ENCODE data around the gene RRP8. TPM values are rescaled to one million over a fixed set of nuclear protein-coding genes. Genes with fewer than 3 reads are reported as not detected.

RRP8 gene
- total and polyA plus RNA-seq, 4 donors: 3.4 to 37.3 (median 20.5) TPM

DNA sequence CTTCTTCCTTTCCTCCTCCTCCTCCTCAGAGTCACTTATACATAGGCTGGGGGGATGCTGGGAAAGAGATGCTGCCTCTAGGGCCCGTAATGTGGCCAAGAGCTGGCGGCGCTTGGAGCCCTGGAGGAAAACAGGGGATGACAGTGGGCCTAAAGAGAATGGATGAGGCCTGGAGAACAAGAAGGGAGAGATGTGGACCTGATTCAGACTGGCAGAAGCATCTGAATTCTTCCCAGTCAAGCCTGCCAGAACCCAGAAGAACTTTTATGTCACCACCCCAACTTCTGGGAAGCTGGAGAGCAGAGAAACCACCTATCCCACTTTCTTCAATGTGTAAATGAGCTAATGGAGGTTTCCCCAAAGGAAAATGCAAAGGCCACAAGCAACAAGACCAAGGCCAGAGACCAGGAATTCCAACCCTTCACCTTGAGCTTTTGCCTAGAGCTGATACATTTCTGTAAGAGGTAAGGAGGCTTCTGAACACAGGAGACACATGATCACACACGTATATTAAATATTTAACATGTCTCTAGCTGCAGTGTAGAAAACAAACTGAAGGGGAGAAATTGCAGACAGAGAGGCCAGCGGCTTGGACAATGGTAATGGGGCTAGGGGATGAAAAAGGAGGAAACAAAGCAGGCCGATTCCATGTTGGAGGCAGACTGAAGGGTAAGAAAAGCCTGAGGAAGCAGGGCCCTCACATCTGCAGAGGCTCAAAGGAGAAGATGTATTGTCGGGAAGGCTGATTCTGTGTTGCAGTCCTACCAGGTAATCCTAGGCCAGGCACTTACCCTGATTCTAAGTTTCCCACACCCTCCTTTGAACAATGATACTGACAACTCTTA is 1.1 kb downstream of the RRP8 start:
- H3K27me3 ChIP-seq (ENCODE audit: control insufficient read depth in 1 of 2, insufficient read depth in 2 of 2, low read length in 1 of 2): no peaks in the 10 kb centered on the region
- DNase-seq (no peak), ATAC-seq (ENCODE audit: low FRiP score) (no peak)
- peak overlapping the region; percentile 51 to 59 for H3K4me3 ChIP-seq (ENCODE audit: low read length in 2 of 2)
- intact Hi-C loops (cut with DNase I): loop anchor here in 1 of 2 donors (5.0 kb wide), 1 partner anchor 80 kb away; the partner anchor contains the start of gene MRPL17
- H3K9me3 ChIP-seq (ENCODE audit: control insufficient read depth, low read length): no peaks in the 10 kb centered on the region
- no peak overlapping the region for H3K27ac ChIP-seq (ENCODE audit: low read depth in 1 of 2, low read length in 2 of 2)
- no peaks in the 10 kb centered on the region for H3K4me1 ChIP-seq (ENCODE audit: control insufficient read depth in 1 of 2, insufficient read depth in 2 of 2, low read length in 2 of 2)
- 55 to 59% methylated on average over 7 of the region's 7 CpGs for WGBS, 2 donors
- peaks cover 0 to 16% of the 10 kb centered on the region in 2 donors for H3K36me3 ChIP-seq (ENCODE audit: control insufficient read depth in 1 of 2, insufficient read depth in 2 of 2, low read length in 1 of 2)

DNA sequence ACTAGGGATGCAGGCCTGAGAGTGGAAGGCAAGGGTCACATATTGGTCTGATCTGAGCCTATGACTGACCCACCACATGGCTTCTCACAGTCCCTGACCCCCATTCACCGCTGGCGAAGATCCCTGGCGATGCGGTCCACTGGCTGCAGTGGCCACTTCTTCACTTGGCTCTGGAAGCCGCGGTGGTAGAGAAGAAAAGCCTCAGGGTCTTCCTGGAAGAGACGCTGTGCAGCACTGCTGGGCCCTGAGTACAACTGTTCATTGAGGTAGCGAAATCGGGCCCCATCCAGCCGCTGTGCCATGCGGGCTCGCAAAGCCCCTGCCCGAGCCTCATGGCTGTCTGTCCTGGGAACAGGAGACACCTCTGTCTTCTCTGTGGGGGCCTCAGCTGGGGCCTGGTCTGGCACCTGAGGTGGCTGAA is 2.4 kb downstream of the RRP8 start:
- intact Hi-C loops (cut with DNase I): loop anchor here in 1 of 2 donors (5.0 kb wide), 1 partner anchor 81 kb away; the partner anchor contains the start of gene MRPL17
- no peaks in the 10 kb centered on the region for H3K27me3 ChIP-seq (ENCODE audit: control insufficient read depth in 1 of 2, insufficient read depth in 2 of 2, low read length in 1 of 2)
- H3K4me3 ChIP-seq (ENCODE audit: low read length in 2 of 2): no peak overlapping the region
- ATAC-seq (ENCODE audit: low FRiP score): no peak
- no peak for DNase-seq
- 94 to 95% methylated on average over 13 of the region's 13 CpGs for WGBS, 2 donors
- no peak overlapping the region for H3K27ac ChIP-seq (ENCODE audit: low read depth in 1 of 2, low read length in 2 of 2)
- H3K9me3 ChIP-seq (ENCODE audit: control insufficient read depth, low read length): no peaks in the 10 kb centered on the region
- peaks cover 0 to 2% of the 10 kb centered on the region in 2 donors for H3K4me1 ChIP-seq (ENCODE audit: control insufficient read depth in 1 of 2, insufficient read depth in 2 of 2, low read length in 2 of 2)
- peaks cover 0 to 16% of the 10 kb centered on the region in 2 donors for H3K36me3 ChIP-seq (ENCODE audit: control insufficient read depth in 1 of 2, insufficient read depth in 2 of 2, low read length in 1 of 2)

DNA sequence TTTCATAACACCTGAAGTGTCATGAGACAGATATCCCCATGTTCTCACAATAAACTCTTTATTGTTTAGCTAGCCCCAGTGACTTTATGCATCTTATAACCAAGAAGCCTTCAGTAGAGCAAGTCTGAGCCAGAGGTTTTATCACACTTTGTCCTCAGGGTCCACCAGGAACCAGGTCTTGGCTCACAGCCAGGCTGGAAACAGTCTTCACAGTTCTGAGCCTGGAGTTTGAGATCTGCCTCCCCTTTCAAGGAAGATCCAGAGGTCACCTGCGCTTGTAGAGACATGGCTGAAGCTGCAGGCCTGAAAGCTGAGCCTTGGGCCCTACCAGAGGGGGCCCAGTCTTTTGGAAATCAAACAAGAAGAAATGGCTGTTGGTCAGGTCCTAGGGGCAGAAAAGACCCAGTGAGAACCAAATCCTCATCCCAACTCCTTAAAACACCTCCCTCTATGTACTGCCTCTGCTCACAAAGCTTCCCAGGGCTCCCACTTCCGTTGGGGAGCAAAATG is 3.5 kb downstream of the RRP8 start:
- no peaks in the 10 kb centered on the region for H3K9me3 ChIP-seq (ENCODE audit: control insufficient read depth, low read length)
- intact Hi-C loops (cut with DNase I): loop anchor here (5.0 kb wide), 3 partner anchors 63 to 83 kb away; partner anchors contain the start of gene MRPL17 (in 1 of the 2)
- DNase-seq (no peak), ATAC-seq (ENCODE audit: low FRiP score) (no peak)
- H3K27ac ChIP-seq (ENCODE audit: low read depth in 1 of 2, low read length in 2 of 2): no peak overlapping the region
- H3K4me3 ChIP-seq (ENCODE audit: low read length in 2 of 2): no peak overlapping the region
- peaks cover 0 to 19% of the 10 kb centered on the region in 2 donors for H3K36me3 ChIP-seq (ENCODE audit: control insufficient read depth in 1 of 2, insufficient read depth in 2 of 2, low read length in 1 of 2)
- H3K27me3 ChIP-seq (ENCODE audit: control insufficient read depth in 1 of 2, insufficient read depth in 2 of 2, low read length in 1 of 2): no peaks in the 10 kb centered on the region
- peaks cover 2 to 3% of the 10 kb centered on the region in 2 donors for H3K4me1 ChIP-seq (ENCODE audit: control insufficient read depth in 1 of 2, insufficient read depth in 2 of 2, low read length in 2 of 2)
- 82 to 84% methylated on average over 2 of the region's 2 CpGs for WGBS, 2 donors

DNA sequence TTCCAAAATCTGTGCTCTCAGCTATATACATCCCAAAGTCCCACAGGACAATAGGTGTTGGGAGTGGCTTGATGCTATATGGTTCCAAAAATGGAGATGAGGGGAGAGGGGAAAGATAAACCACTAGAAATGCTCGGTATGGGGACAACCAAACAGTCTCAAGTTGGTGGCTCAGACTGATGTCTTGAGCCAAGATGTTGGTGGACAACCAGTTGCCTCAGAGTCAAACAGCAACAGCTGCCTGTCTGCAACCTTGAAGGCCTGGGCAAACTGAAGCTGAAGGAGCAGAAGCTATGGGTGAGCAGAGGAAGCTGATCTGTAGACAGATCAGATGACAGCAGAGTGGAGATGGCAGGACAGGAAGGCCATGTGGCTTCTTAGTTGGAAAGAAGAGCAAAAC is 4.0 kb downstream of the RRP8 start:
- Histone ChIP-seq H3K4me3 (ENCODE audit: low read length in 2 of 2) (no peak overlapping the region), H3K9me3 (ENCODE audit: control insufficient read depth, low read length) (no peaks in the 10 kb centered on the region), H3K27me3 (ENCODE audit: control insufficient read depth in 1 of 2, insufficient read depth in 2 of 2, low read length in 1 of 2) (no peaks in the 10 kb centered on the region), H3K4me1 (ENCODE audit: control insufficient read depth in 1 of 2, insufficient read depth in 2 of 2, low read length in 2 of 2) (peaks cover 2 to 3% of the 10 kb centered on the region in 2 donors), H3K36me3 (ENCODE audit: control insufficient read depth in 1 of 2, insufficient read depth in 2 of 2, low read length in 1 of 2) (peaks cover 0 to 19% of the 10 kb centered on the region in 2 donors), H3K27ac (ENCODE audit: low read depth in 1 of 2, low read length in 2 of 2) (no peak overlapping the region)
- WGBS, 2 donors: 71 to 85% methylated on average over 1 of the region's 1 CpG
- intact Hi-C loops (cut with DNase I): loop anchor here in 1 of 2 donors (5.0 kb wide), 2 partner anchors 62 to 82 kb away; no protein-coding TSS in a partner anchor
- DNase-seq (no peak), ATAC-seq (ENCODE audit: low FRiP score) (no peak)

DNA sequence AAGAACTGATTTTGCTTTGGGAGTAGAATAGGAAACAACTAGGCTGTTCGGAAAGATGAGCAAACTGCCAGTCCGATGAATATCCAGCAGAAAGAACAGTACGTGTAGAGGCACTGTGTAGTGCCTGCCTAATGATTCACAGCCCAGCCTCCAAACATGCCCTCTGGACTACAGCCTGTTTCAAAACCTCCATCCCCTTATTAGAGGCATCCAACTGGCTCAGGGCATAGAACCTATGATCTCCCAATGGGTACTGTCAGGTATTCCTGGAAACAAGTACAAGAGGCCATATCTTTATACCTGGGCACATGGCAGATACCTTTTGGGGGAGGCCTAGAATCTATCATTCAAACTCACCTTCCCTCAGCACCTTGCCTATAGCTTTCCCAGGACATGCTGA is 4.9 kb downstream of the RRP8 start:
- no peak overlapping the region for H3K4me3 ChIP-seq (ENCODE audit: low read length in 2 of 2)
- peaks cover 2 to 3% of the 10 kb centered on the region in 2 donors for H3K4me1 ChIP-seq (ENCODE audit: control insufficient read depth in 1 of 2, insufficient read depth in 2 of 2, low read length in 2 of 2)
- DNase-seq: no peak
- no peaks in the 10 kb centered on the region for H3K27me3 ChIP-seq (ENCODE audit: control insufficient read depth in 1 of 2, insufficient read depth in 2 of 2, low read length in 1 of 2)
- no peaks in the 10 kb centered on the region for H3K9me3 ChIP-seq (ENCODE audit: control insufficient read depth, low read length)
- 88 to 89% methylated on average over 3 of the region's 3 CpGs for whole genome bisulfite sequencing, 2 donors
- peak overlapping the region in 1 of 2 donors; percentile 55 for H3K27ac ChIP-seq (ENCODE audit: low read depth in 1 of 2, low read length in 2 of 2)
- intact Hi-C loops (cut with DNase I): loop anchor here in 1 of 2 donors (5.0 kb wide), 2 partner anchors 61 to 81 kb away; no protein-coding TSS in a partner anchor
- peaks cover 0 to 19% of the 10 kb centered on the region in 2 donors for H3K36me3 ChIP-seq (ENCODE audit: control insufficient read depth in 1 of 2, insufficient read depth in 2 of 2, low read length in 1 of 2)
- ATAC-seq (ENCODE audit: low FRiP score): no peak

DNA sequence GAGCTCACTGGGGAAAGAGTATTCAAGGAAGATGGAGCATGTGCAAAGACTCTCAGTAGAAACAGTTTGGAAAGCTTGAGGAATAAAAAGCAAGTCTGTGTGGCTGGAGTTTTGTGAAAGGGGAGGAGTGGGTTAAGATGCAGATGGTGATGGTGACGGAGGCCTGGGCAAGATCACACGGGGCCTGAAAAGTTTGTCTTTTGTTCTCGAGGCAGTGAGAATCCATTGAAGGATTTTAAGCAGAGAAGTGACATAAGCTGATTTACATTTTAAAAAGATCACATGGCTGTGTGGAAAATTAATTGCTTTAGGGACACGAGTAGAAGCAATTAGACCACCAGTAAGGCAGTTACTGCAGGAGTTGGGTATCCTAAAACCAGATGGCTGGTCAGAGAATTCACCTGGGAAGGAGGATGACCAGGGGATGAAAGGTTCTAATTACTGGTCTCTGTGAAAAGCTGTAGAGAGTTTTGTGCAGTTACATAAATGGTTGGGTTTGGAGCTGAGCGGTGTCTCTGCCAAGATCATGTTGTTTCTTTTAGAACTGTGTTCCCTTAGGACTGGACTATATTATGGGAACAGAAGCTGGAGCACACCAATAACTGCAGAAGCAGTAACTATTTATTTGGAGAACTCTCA is 7.1 kb downstream of the RRP8 start:
- peaks cover 2 to 3% of the 10 kb centered on the region in 2 donors for H3K4me1 ChIP-seq (ENCODE audit: control insufficient read depth in 1 of 2, insufficient read depth in 2 of 2, low read length in 2 of 2)
- H3K9me3 ChIP-seq (ENCODE audit: control insufficient read depth, low read length): no peaks in the 10 kb centered on the region
- no peak overlapping the region for H3K4me3 ChIP-seq (ENCODE audit: low read length in 2 of 2)
- DNase-seq (no peak), ATAC-seq (ENCODE audit: low FRiP score) (no peak)
- H3K27me3 ChIP-seq (ENCODE audit: control insufficient read depth in 1 of 2, insufficient read depth in 2 of 2, low read length in 1 of 2): no peaks in the 10 kb centered on the region
- H3K27ac ChIP-seq (ENCODE audit: low read depth in 1 of 2, low read length in 2 of 2): peak overlapping the region in 1 of 2 donors; percentile 43
- peaks cover 0 to 19% of the 10 kb centered on the region in 2 donors for H3K36me3 ChIP-seq (ENCODE audit: control insufficient read depth in 1 of 2, insufficient read depth in 2 of 2, low read length in 1 of 2)
- intact Hi-C loops (cut with DNase I): loop anchor here in 1 of 2 donors (5.0 kb wide), 2 partner anchors 59 to 79 kb away; no protein-coding TSS in a partner anchor
- 3 to 16% methylated on average over 5 of the region's 5 CpGs for WGBS, 2 donors

DNA sequence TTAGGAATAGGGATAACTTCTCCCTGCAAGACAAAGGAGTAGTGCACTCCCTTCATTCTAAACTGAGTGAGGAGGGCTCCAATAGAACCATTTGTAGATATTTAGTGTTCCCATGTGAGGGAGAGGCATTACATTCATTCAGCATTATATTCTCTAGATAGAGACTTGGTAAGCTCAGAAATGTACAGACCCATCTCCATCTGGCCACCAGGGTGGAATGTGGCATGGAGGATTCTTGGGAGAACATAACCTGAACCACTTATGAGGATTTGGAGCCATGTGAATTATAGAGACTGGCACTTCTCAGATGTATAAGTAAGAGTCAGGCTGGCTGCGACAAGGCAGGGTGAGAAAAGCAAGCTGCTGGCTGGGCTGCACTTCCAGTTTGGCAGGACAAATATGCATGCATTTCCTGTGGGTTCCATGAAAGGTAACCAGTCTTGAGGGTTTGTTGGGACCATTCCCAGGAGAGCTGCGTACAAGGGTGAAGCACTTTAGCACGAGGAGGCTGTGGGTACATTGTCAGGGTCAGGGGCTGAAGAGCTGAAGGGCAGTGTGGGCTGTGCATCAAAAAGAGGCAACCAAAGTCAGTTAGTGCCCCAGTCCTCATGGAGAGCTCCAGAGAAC is 9.2 kb downstream of the RRP8 start:
- no peak overlapping the region for H3K27ac ChIP-seq (ENCODE audit: low read depth in 1 of 2, low read length in 2 of 2)
- H3K9me3 ChIP-seq (ENCODE audit: control insufficient read depth, low read length): no peaks in the 10 kb centered on the region
- H3K27me3 ChIP-seq (ENCODE audit: control insufficient read depth in 1 of 2, insufficient read depth in 2 of 2, low read length in 1 of 2): no peaks in the 10 kb centered on the region
- ATAC-seq (ENCODE audit: low FRiP score) (no peak), DNase-seq (no peak)
- H3K36me3 ChIP-seq (ENCODE audit: control insufficient read depth in 1 of 2, insufficient read depth in 2 of 2, low read length in 1 of 2): peaks cover 0 to 8% of the 10 kb centered on the region in 2 donors
- intact Hi-C loops (cut with DNase I): no loop called here
- 62 to 79% methylated on average over 3 of the region's 3 CpGs for WGBS, 2 donors
- peaks cover 2 to 3% of the 10 kb centered on the region in 2 donors for H3K4me1 ChIP-seq (ENCODE audit: control insufficient read depth in 1 of 2, insufficient read depth in 2 of 2, low read length in 2 of 2)
- no peak overlapping the region for H3K4me3 ChIP-seq (ENCODE audit: low read length in 2 of 2)

DNA sequence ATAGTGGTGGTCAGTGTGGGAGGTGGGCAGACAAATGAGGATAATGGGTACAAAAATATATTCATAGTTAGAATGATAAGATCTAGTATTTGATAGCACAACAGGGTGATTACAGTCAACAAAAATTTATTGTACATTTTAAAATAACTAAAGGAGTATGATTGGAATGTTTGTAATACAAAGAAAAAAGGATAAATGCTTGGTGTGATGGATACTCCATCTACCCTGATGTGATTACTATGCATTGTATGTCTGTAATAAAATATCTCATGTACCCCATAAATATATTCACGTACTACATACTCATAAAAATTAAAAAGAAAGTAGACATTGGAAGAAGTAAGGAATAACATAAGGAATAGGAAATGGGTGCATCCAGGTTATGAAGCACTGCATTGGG is 15.4 kb downstream of the RRP8 start:
- ATAC-seq (ENCODE audit: low FRiP score) (no peak), DNase-seq (no peak)
- H3K27me3 ChIP-seq (ENCODE audit: control insufficient read depth in 1 of 2, insufficient read depth in 2 of 2, low read length in 1 of 2): no peaks in the 10 kb centered on the region
- H3K4me3 ChIP-seq (ENCODE audit: low read length in 2 of 2): no peak overlapping the region
- no peaks in the 10 kb centered on the region for H3K9me3 ChIP-seq (ENCODE audit: control insufficient read depth, low read length)
- no peak overlapping the region for H3K27ac ChIP-seq (ENCODE audit: low read depth in 1 of 2, low read length in 2 of 2)
- 75 to 84% methylated on average over 1 of the region's 1 CpG for WGBS, 2 donors
- no peaks in the 10 kb centered on the region for H3K36me3 ChIP-seq (ENCODE audit: control insufficient read depth in 1 of 2, insufficient read depth in 2 of 2, low read length in 1 of 2)
- intact Hi-C loops (cut with DNase I): no loop called here
- H3K4me1 ChIP-seq (ENCODE audit: control insufficient read depth in 1 of 2, insufficient read depth in 2 of 2, low read length in 2 of 2): no peaks in the 10 kb centered on the region

All from aorta (tissue), 5 donors.